ENCODE results near the gene KBTBD13.
A peak's percentile ranks its signal among the peaks of the same experiment; 100 is the strongest.

Gene KBTBD13

DNA sequence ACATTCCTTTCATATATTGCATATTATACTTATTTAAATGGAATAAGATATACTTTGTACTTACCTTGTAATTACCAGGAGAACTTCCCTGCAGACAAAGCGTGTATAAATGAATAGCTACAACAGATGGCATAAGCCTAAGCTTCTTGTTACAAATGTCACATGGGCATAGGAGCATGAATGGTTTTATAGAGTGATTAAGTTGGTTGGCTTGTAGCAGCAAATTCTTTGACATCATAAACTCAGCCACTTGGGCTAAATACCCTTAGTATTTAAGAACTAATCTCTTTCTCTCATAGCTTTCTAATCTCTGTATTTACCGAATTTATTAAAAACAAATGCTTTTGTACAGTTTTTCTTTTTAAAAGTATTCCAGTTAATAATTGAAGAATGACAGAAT, 38.5 kb downstream of the KBTBD13 start, which contains the start of gene UBAP1L:
Gene UBAP1L, minus strand, starts transcription at position 115 of the 400 bp plus-strand sequence. CDS start 8,985 bp downstream, outside the sequence.
- TF ChIP-seq, protein P1, sequence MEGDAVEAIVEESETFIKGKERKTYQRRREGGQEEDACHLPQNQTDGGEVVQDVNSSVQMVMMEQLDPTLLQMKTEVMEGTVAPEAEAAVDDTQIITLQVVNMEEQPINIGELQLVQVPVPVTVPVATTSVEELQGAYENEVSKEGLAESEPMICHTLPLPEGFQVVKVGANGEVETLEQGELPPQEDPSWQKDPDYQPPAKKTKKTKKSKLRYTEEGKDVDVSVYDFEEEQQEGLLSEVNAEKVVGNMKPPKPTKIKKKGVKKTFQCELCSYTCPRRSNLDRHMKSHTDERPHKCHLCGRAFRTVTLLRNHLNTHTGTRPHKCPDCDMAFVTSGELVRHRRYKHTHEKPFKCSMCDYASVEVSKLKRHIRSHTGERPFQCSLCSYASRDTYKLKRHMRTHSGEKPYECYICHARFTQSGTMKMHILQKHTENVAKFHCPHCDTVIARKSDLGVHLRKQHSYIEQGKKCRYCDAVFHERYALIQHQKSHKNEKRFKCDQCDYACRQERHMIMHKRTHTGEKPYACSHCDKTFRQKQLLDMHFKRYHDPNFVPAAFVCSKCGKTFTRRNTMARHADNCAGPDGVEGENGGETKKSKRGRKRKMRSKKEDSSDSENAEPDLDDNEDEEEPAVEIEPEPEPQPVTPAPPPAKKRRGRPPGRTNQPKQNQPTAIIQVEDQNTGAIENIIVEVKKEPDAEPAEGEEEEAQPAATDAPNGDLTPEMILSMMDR (IDR thresholded peaks at IDR 0.05), result no peak
- no peak for DNase-seq
- Mint-ChIP-seq H3K36me3 (ENCODE audit: low read depth) (peaks cover 71% of the 10 kb centered on the region), H3K27me3 (ENCODE audit: low read depth, poor library complexity) (no peaks in the 10 kb centered on the region), H3K9me3 (no peaks in the 10 kb centered on the region), H3K4me3 (no peak within 1 kb of the TSS), H3K4me1 (peaks cover 9% of the 10 kb centered on the region), H3K27ac (peak within 1 kb of the TSS; percentile 17)

DNA sequence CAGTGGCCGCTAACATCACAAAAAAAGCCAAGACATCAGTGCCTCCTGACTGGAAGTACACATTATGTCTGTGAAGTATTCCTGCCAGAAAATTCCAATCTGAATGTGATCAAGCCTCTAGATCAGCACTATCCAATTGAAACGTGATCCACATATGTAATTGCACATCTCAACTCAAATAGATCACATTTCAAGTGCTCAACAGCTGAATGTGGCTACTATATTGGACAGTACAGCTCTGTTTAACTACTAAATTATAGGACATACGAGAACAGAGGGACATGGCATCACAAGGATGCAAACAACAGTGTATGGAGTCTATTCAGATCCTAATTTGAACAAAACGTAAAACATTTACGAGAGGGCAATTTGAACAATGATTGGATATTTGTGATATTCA, 39.0 kb downstream of the KBTBD13 start:
- Mint-ChIP-seq H3K4me3 (no peak overlapping the region), H3K9me3 (no peaks in the 10 kb centered on the region), H3K4me1 (peaks cover 8% of the 10 kb centered on the region), H3K27ac (no peak overlapping the region), H3K36me3 (ENCODE audit: low read depth) (peaks cover 70% of the 10 kb centered on the region), H3K27me3 (ENCODE audit: low read depth, poor library complexity) (no peaks in the 10 kb centered on the region)
- no peak for DNase-seq
- TF ChIP-seq, protein P1 (IDR thresholded peaks at IDR 0.05), result no peak

Measured in nephron progenitor cell (in vitro differentiated cells).